Trophoblast cell (in vitro differentiated cells and primary cell): ENCODE results near the gene MTRF1L.

ENCODE experiments used
- DNase-seq, 2 donors: peaks; one replicate each; pipeline ENCODE4 v3.0.0-alpha.2; 2016
- H2AFZ ChIP-seq: 2 replicates; pipeline ENCODE4 v1.6.1; 2013; ENCODE audit warnings: low read length, moderate library complexity, mild to moderate bottlenecking; ENCODE audit not compliant: insufficient read depth, poor library complexity
- H2AK5ac ChIP-seq: 2 replicates; pipeline ENCODE4 v1.6.1; 2013; ENCODE audit warnings: mild to moderate bottlenecking, low read length
- H2BK120ac ChIP-seq: 2 replicates; pipeline ENCODE4 v1.6.1; 2013; ENCODE audit warnings: low read length, mild to moderate bottlenecking, moderate library complexity; ENCODE audit not compliant: insufficient read depth, poor library complexity
- H2BK12ac ChIP-seq: 2 replicates; pipeline ENCODE4 v1.6.1; 2013; ENCODE audit warnings: mild to moderate bottlenecking, low read length, moderate library complexity
- H2BK5ac ChIP-seq: 2 replicates; pipeline ENCODE4 v1.6.1; 2013; ENCODE audit warnings: low read length, low read depth, moderate library complexity, mild to moderate bottlenecking; ENCODE audit not compliant: poor library complexity
- H3K14ac ChIP-seq: 2 replicates; pipeline ENCODE4 v1.6.1; 2013; ENCODE audit warnings: mild to moderate bottlenecking, low read length
- H3K18ac ChIP-seq: 2 replicates; pipeline ENCODE4 v1.6.1; 2013; ENCODE audit warnings: mild to moderate bottlenecking, low read length
- H3K23ac ChIP-seq: 2 replicates; pipeline ENCODE4 v1.6.1; 2013; ENCODE audit warnings: low read length
- H3K27ac ChIP-seq: 2 replicates; pipeline ENCODE4 v1.5.1; 2013; ENCODE audit warnings: low read depth, mild to moderate bottlenecking, inconsistent platforms, low read length, moderate library complexity
- H3K27me3 ChIP-seq: 2 replicates; pipeline ENCODE4 v1.6.1; 2013; ENCODE audit warnings: inconsistent platforms, mild to moderate bottlenecking, low read length, moderate library complexity; ENCODE audit not compliant: insufficient read depth
- H3K36me3 ChIP-seq, 2 experiments: 1 replicate in 1 of 2; 2 replicates in 1 of 2; pipeline ENCODE4 v1.6.1; 2013; ENCODE audit warnings: low read length in 2 of 2, mild to moderate bottlenecking in 2 of 2, moderate library complexity in 1 of 2; ENCODE audit not compliant: insufficient read depth in 2 of 2, control insufficient read depth in 1 of 2
- H3K4ac ChIP-seq: 2 replicates; pipeline ENCODE4 v1.6.1; 2013; ENCODE audit warnings: low read depth, mild to moderate bottlenecking, low read length, moderate library complexity
- H3K4me1 ChIP-seq, 2 experiments: 1 replicate in 1 of 2; 2 replicates in 1 of 2; pipeline ENCODE4 v1.6.1; 2013; ENCODE audit warnings: low read length in 2 of 2, mild to moderate bottlenecking in 2 of 2, moderate library complexity in 1 of 2; ENCODE audit not compliant: insufficient read depth in 2 of 2, control insufficient read depth in 1 of 2
- H3K4me2 ChIP-seq: 2 replicates; pipeline ENCODE4 v1.6.1; 2013; ENCODE audit warnings: inconsistent platforms, mild to moderate bottlenecking, low read length, moderate library complexity
- H3K4me3 ChIP-seq: 2 replicates; pipeline ENCODE4 v1.5.1; 2013; ENCODE audit warnings: mild to moderate bottlenecking, low read depth, low read length, inconsistent platforms
- H3K79me1 ChIP-seq: one replicate; pipeline ENCODE4 v1.6.1; 2013; ENCODE audit warnings: low read length
- H3K79me2 ChIP-seq: 2 replicates; pipeline ENCODE4 v1.6.1; 2013; ENCODE audit warnings: low read length, mild to moderate bottlenecking; ENCODE audit not compliant: control insufficient read depth, insufficient read depth, poor library complexity
- H3K9ac ChIP-seq: 2 replicates; pipeline ENCODE4 v1.6.1; 2013; ENCODE audit warnings: mild to moderate bottlenecking, low read length
- H3K9me3 ChIP-seq: 2 replicates; pipeline ENCODE4 v1.6.1; 2013; ENCODE audit warnings: low read depth, mild to moderate bottlenecking, control low read depth, inconsistent platforms, low read length; ENCODE audit not compliant: insufficient read depth
- H4K12ac ChIP-seq: 2 replicates; pipeline ENCODE4 v1.6.1; 2013; ENCODE audit warnings: low read depth, mild to moderate bottlenecking, low read length, moderate library complexity
- H4K8ac ChIP-seq: 2 replicates; pipeline ENCODE4 v1.6.1; 2013; ENCODE audit warnings: low read depth, mild to moderate bottlenecking, low read length, moderate library complexity
- H4K91ac ChIP-seq: one replicate; pipeline ENCODE4 v1.6.1; 2013; ENCODE audit warnings: low read depth, mild to moderate bottlenecking, low read length, moderate library complexity
- WGBS: extraction: QIAGEN DNeasy Blood & Tissue Kit; methylation state at CpG from one replicate; pipeline ENCODE4 v1.1.7; 2013; ENCODE audit warnings: missing lambda C conversion rate; ENCODE audit not compliant: insufficient read length, insufficient coverage; ENCODE audit errors: extremely low coverage; 5-methylcytosine and 5-hydroxymethylcytosine counted together

The MTRF1L gene

GRCh38 chr6:153028286-153028685, 25.8 kb upstream of the MTRF1L start:
- DNase-seq = no peak
- WGBS = no CpG with 5 or more reads among the region's 2 CpGs
- Histone ChIP-seq H3K4ac (no peak overlapping the region), H2BK120ac (no peak overlapping the region), H3K14ac (no peak overlapping the region), H3K4me3 (no peak overlapping the region), H2BK5ac (no peak overlapping the region), H3K27me3 (no peaks in the 10 kb centered on the region), H3K9me3 (no peaks in the 10 kb centered on the region), H3K27ac (no peak overlapping the region), H3K4me1 (no peaks in the 10 kb centered on the region), H3K9ac (no peak overlapping the region), H3K4me2 (no peak overlapping the region), H2AK5ac (no peak overlapping the region), H4K12ac (no peak overlapping the region), H3K18ac (no peak overlapping the region), H3K79me1 (no peaks in the 10 kb centered on the region), H4K91ac (no peak overlapping the region), H3K23ac (no peak overlapping the region), H2BK12ac (no peak overlapping the region), H2AFZ (no peak overlapping the region), H3K36me3 (no peaks in the 10 kb centered on the region), H3K79me2 (no peaks in the 10 kb centered on the region), H4K8ac (no peak overlapping the region)

DNA sequence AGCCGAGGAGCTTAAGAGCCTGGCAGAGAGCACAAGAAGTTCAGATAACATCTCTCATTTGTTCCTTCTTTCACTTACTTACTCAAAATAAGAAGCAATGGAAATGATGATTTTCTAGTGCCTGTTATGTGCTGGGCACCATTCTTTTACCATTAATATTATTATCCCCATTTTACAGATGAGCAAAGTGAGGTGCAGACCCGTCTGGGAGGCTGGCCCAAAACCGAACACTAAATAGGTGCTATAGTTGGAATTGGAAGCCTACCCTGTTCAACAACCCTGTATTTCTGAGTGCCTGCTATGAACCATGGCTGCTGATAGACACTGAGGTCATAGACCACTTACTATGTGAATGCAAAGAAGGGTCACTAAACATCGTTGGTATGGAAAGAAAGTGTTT, 25.0 kb upstream of the MTRF1L start:
- WGBS = no CpG with 5 or more reads among the region's 4 CpGs
- no peak overlapping the region for H2BK120ac ChIP-seq
- no peak overlapping the region for H2AK5ac ChIP-seq
- no peak overlapping the region for H3K23ac ChIP-seq
- H3K79me2 ChIP-seq = no peaks in the 10 kb centered on the region
- no peak overlapping the region for H2BK5ac ChIP-seq
- H2AFZ ChIP-seq = no peak overlapping the region
- no peak overlapping the region for H4K12ac ChIP-seq
- no peak overlapping the region for H3K4me2 ChIP-seq
- H3K4me3 ChIP-seq = no peak overlapping the region
- no peak overlapping the region for H3K14ac ChIP-seq
- no peak overlapping the region for H3K9ac ChIP-seq
- no peaks in the 10 kb centered on the region for H3K4me1 ChIP-seq
- H2BK12ac ChIP-seq = no peak overlapping the region
- H3K18ac ChIP-seq = no peak overlapping the region
- H4K91ac ChIP-seq = no peak overlapping the region
- no peaks in the 10 kb centered on the region for H3K27me3 ChIP-seq
- no peak overlapping the region for H3K4ac ChIP-seq
- no peak for DNase-seq
- H3K79me1 ChIP-seq = no peaks in the 10 kb centered on the region
- H4K8ac ChIP-seq = no peak overlapping the region
- no peaks in the 10 kb centered on the region for H3K36me3 ChIP-seq
- H3K27ac ChIP-seq = no peak overlapping the region
- H3K9me3 ChIP-seq = no peaks in the 10 kb centered on the region

GRCh38 chr6:153024709-153025017, 22.2 kb upstream of the MTRF1L start:
- Histone ChIP-seq H3K9me3 (no peaks in the 10 kb centered on the region), H4K12ac (no peak overlapping the region), H2BK5ac (no peak overlapping the region), H2BK12ac (no peak overlapping the region), H3K4me3 (no peak overlapping the region), H3K4me1 (no peaks in the 10 kb centered on the region), H3K23ac (no peak overlapping the region), H3K27ac (no peak overlapping the region), H3K36me3 (no peaks in the 10 kb centered on the region), H2AFZ (no peak overlapping the region), H3K18ac (no peak overlapping the region), H3K4ac (no peak overlapping the region), H4K91ac (no peak overlapping the region), H3K79me2 (no peaks in the 10 kb centered on the region), H4K8ac (no peak overlapping the region), H3K14ac (no peak overlapping the region), H2BK120ac (no peak overlapping the region), H3K4me2 (no peak overlapping the region), H3K27me3 (no peaks in the 10 kb centered on the region), H2AK5ac (no peak overlapping the region), H3K79me1 (no peaks in the 10 kb centered on the region), H3K9ac (no peak overlapping the region)
- no peak for DNase-seq
- no CpG with 5 or more reads among the region's 1 CpG for WGBS

- H4K12ac ChIP-seq = no peak overlapping the region
- no peaks in the 10 kb centered on the region for H3K79me2 ChIP-seq
- no peak overlapping the region for H2BK120ac ChIP-seq
- no peaks in the 10 kb centered on the region for H3K36me3 ChIP-seq
- H3K18ac ChIP-seq = no peak overlapping the region
- H3K4ac ChIP-seq = no peak overlapping the region
- peak; percentile 46 to 89 for DNase-seq
- H2BK12ac ChIP-seq = no peak overlapping the region
- no peak overlapping the region for H2AFZ ChIP-seq
- no CpG with 5 or more reads among the region's 6 CpGs for WGBS
- H2AK5ac ChIP-seq = no peak overlapping the region
- H3K27ac ChIP-seq = no peak overlapping the region
- H3K14ac ChIP-seq = no peak overlapping the region
- H3K4me1 ChIP-seq = no peaks in the 10 kb centered on the region
- H4K8ac ChIP-seq = no peak overlapping the region
- H3K9me3 ChIP-seq = no peaks in the 10 kb centered on the region
- H3K23ac ChIP-seq = no peak overlapping the region
- no peak overlapping the region for H4K91ac ChIP-seq
- H3K79me1 ChIP-seq = no peaks in the 10 kb centered on the region
- no peaks in the 10 kb centered on the region for H3K27me3 ChIP-seq
- no peak overlapping the region for H2BK5ac ChIP-seq
- H3K9ac ChIP-seq = no peak overlapping the region
- H3K4me3 ChIP-seq = no peak overlapping the region
- no peak overlapping the region for H3K4me2 ChIP-seq
These were observed 21.6 kb upstream of the MTRF1L start for GRCh38 chr6:153023977-153024708.
